Activated naive CD4-positive, alpha-beta T cell treated with anti-CD3 and anti-CD28 coated beads, Interleukin-2, amount 50 U/mL, for 72 hours (primary cell): ENCODE measurements around the gene TMEM86B. TPM values are rescaled to one million over a fixed set of nuclear protein-coding genes. Genes with fewer than 3 reads are reported as not detected.
A peak's percentile ranks its signal among the peaks of the same experiment; 100 is the strongest.
"Not testable (repeated sequence)": the region's sequence is repeated elsewhere in the genome, so short reads cannot be mapped to it uniquely, and the experiment has no call there.

Source experiments
- ATAC-seq, 2 donors: fragments of 150-1000 bp; cut with Tn5 transposase; 2 replicates each; pipeline ENCODE4 v1.10.0; 2021; ENCODE audit warnings: mild to moderate bottlenecking in 2 of 2, moderate library complexity in 2 of 2
- DNase-seq, 2 donors: peaks; one replicate each; pipeline ENCODE4 v3.0.0; 2021 to 2022; ENCODE audit warnings: low spot score in 2 of 2
- H3K27ac Mint-ChIP-seq, 2 donors: one replicate each; pipeline ENCODE4 v1.8.0; 2022; ENCODE audit warnings: mild to moderate bottlenecking in 2 of 2, mixed read lengths in 2 of 2
- H3K36me3 Mint-ChIP-seq, 2 donors: one replicate each; pipeline ENCODE4 v1.8.0; 2022; ENCODE audit warnings: mixed read lengths in 2 of 2
- H3K9me3 Mint-ChIP-seq, 2 donors: one replicate each; pipeline ENCODE4 v1.8.0; 2022; ENCODE audit warnings: mixed read lengths in 2 of 2
- total RNA-seq, 2 donors: library from RNA; stranded (reverse); gene quantifications; one replicate each; pipeline ENCODE4 v1.2.3, GENCODE V29; 2022

Gene TMEM86B
- total RNA-seq, 2 donors from 2014 or later: 7.7 to 8.1 TPM

DNA sequence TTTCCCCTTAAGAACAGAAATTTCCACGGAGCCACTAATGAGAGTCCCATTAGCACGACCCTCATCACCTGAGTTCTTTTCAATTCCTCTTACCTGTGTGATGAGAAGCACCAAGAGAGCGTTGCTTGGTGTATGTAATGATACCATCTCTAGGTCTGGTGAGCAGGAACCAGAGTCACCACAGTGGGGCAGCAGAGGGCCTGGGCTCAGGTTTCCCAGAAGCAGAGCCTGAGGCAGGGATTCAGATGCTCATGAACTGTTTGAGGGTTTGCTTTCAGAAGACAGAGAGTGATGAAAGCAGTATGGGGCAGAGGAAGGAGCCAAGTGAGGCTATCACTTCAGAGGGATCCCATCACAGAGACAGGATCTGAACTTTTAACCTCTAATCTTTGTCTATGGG, 16.1 kb downstream of the TMEM86B start:
- Mint-ChIP-seq H3K36me3 (peaks cover 0 to 18% of the 10 kb centered on the region in 2 donors), H3K9me3 (peaks cover 4 to 16% of the 10 kb centered on the region in 2 donors), H3K27ac (no peak overlapping the region)
- ATAC-seq (peak; percentile 30 to 79), DNase-seq (peak in 1 of 2 donors; percentile 50)

DNA sequence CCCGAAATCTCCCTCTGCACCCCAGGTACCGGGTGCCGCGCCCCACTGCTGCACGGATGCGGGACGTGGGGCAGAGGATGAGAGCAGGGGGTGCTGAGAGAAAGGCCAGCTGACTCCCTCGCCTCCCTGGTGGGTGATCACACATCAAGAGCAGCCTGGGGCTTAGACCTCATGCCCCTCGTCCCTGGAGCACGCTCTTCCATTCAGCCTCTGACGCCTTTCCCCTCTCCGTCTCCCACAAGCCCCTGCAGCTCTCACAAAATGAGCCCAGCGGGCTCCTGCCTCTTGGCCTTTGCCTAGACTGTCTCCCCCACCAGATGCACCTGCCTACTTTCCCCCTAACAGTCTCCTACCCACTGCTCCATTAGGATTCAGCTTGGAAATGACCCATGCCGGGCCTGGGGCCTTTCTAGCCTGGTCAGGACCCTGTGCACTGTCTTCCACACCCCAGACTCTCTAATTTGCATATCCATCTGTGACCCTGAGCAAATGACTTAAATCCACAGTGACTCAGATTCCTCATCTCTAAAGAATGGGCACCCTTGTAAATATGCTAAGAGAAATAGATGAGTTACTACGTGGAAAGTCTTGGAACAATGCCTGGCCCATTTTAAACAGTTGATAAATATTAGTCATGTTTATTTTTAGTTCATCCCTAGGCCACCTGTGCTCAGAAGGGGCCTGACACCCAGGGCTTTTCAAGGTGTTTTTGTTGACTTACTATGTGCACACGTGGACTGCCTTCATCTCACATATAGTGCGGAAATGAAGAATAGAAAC, 18.7 kb downstream of the TMEM86B start:
- H3K9me3 Mint-ChIP-seq: peaks cover 4 to 12% of the 10 kb centered on the region in 2 donors
- peak overlapping the region in 1 of 2 donors; percentile 4 for H3K27ac Mint-ChIP-seq
- DNase-seq: no peak
- peaks cover 0 to 18% of the 10 kb centered on the region in 2 donors for H3K36me3 Mint-ChIP-seq
- ATAC-seq: no peak

DNA sequence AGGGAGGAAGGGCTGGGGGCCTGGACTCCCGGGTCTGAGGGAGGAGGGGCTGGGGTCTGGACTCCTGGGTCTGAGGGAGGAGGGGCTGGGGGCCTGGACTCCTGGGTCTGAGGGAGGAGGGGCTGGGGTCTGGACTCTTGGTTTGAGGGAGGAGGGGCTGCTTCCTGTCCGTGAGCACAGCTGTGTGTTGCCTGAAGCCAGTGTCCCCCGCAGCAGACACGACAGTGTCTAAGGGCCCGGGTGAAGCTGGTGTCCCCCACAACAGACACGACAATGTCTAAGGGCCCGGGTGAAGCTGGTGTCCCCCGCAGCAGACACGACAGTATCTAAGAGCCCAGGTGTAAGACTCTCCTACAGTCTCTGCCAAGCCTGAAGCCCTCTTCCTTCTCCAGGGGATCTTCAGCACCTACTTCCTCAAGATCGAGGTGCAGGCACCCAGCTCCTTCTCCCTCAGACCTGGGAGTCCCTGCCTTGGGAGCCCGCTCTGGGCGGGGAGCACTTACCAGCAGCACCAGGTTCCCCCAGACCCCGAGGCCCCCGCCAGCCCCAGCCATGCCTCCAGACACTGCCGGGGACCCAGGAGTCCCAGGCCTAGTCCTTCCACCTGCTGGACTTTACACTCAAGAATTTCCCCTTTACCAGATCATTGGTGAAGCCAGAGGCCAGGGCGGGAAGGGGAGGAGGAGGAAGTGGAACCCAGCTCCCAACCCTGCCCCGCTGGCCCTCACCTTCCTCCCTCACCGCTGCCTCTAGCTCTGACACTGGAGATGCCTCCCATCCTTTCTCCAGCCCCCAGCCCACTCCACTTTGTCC, 19.5 kb downstream of the TMEM86B start, which contains the start of gene PTPRH:
PTPRH (minus strand) TSS at position 622 of the 813 bp plus-strand sequence; CDS start at position 554, 68 bp downstream.
- peaks cover 4 to 11% of the 10 kb centered on the region in 2 donors for H3K9me3 Mint-ChIP-seq

DNA sequence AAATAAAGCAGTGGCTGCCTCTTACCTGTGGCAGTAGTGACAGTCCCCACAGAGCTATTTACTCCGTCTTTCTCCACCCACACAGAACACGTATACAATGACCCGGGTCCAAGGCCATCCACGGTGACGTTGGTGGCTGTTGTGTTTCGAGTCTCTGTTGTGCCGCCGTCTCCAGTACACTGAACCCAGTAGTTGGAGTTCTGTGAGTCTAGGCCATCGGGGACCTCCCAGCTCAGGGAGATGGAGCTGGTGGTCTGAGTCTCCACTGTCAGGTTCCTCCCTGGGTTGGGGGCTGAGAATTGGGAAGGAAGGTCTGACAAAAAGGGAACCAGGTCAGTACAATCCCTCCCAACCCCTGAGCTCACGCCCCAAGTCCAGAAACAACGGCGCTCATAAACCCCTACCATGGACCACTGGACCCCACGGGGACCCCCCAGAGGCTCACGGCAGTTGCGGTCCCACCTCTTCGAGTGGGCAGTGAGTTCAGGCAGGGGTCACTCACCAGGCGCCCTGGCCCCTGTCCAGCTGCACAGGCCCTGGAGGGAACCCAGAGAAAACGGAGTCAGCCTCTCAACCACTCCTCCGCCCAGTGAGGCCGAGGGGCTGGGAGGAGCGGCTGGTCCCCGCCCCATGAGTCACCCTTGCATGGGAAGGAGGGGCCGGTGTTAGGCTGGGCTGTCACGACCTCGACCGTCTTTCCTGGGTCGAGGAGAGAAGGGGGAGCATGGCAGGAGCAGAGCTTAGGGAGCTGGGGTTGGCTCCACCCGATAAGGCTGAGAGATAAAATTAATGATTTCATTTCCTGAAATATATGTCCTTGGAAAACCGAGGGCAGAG, 21.7 kb downstream of the TMEM86B start:
- Mint-ChIP-seq H3K27ac (no peak overlapping the region), H3K9me3 (no peaks in the 10 kb centered on the region), H3K36me3 (no peaks in the 10 kb centered on the region)
- ATAC-seq (peak; percentile 53 to 88), DNase-seq (peak in 1 of 2 donors; percentile 46)

More for the DNA sequence above, 19.5 kb downstream of the TMEM86B start, which contains the start of gene PTPRH:
- H3K36me3 Mint-ChIP-seq: peaks cover 0 to 16% of the 10 kb centered on the region in 2 donors
- peak within 1 kb of the TSS in 1 of 2 donors; percentile 4 for H3K27ac Mint-ChIP-seq
- ATAC-seq (peak in 1 of 2 donors; percentile 25), DNase-seq (no peak)

DNA sequence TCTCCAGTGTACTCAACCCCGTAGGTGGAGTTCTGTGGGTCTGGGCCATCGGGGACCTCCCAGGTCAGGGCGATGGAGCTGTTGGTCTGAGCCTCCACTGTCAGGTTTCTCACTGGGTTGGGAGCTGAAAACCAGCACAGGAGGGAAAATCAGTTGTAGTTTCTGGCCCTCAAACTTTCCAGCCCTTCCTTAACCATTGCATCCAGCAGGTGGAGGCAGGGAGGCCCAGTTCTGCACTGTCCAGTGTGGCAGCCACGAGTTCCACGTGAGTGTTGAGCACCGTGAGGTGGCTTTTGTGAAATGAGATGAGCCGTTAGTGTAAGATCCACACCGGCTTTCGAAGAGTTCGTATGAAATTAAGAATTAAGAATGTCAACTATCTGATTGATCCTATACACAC, 26.4 kb downstream of the TMEM86B start:
- ATAC-seq, DNase-seq, H3K9me3 Mint-ChIP-seq: not testable (repeated sequence)

GRCh38 chr19:55199620-55200204, 28.9 kb downstream of the TMEM86B start:
- no peaks in the 10 kb centered on the region for H3K9me3 Mint-ChIP-seq
- ATAC-seq (no peak), DNase-seq (no peak)
- no peak overlapping the region for H3K27ac Mint-ChIP-seq
- H3K36me3 Mint-ChIP-seq: no peaks in the 10 kb centered on the region

More for the DNA sequence above, 26.4 kb downstream of the TMEM86B start:
- not testable (repeated sequence) for H3K36me3 Mint-ChIP-seq, H3K27ac Mint-ChIP-seq

DNA sequence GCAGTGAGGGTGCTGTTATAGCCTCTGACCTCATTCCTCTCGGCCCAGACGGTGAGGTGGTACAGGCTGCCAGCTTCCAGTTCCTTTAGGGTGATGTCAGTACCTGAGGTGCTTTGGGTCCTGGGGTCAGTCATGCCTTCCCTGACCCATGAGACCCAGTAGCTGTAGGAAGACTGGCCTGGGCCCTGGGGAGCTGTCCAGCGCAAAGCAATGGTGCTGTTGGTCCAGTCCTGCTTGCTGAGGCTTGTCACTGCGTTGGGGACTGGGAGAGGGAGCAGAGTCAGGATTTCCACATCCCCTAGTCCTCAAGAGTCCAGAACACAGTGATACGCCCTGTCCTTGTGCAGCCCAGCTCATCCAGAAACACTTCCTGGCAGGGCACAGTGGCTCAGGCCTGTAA, 29.9 kb downstream of the TMEM86B start:
- DNase-seq (no peak), ATAC-seq (no peak)
- Mint-ChIP-seq H3K27ac (no peak overlapping the region), H3K36me3 (no peaks in the 10 kb centered on the region), H3K9me3 (no peaks in the 10 kb centered on the region)

GRCh38 chr19:55197528-55197927, 31.0 kb downstream of the TMEM86B start:
- H3K9me3 Mint-ChIP-seq: no peaks in the 10 kb centered on the region
- DNase-seq: no peak
- ATAC-seq: peak in 1 of 2 donors; percentile 63
- no peaks in the 10 kb centered on the region for H3K36me3 Mint-ChIP-seq
- H3K27ac Mint-ChIP-seq: no peak overlapping the region

GRCh38 chr19:55196803-55197202, 31.8 kb downstream of the TMEM86B start:
- H3K9me3 Mint-ChIP-seq: no peaks in the 10 kb centered on the region
- no peaks in the 10 kb centered on the region for H3K36me3 Mint-ChIP-seq
- DNase-seq: no peak
- no peak for ATAC-seq
- H3K27ac Mint-ChIP-seq: no peak overlapping the region

GRCh38 chr19:55193481-55193880, 35.1 kb downstream of the TMEM86B start:
- ATAC-seq: no peak
- no peak for DNase-seq
- no peaks in the 10 kb centered on the region for H3K36me3 Mint-ChIP-seq
- H3K27ac Mint-ChIP-seq: no peak overlapping the region
- no peaks in the 10 kb centered on the region for H3K9me3 Mint-ChIP-seq

GRCh38 chr19:55189403-55189835, 39.1 kb downstream of the TMEM86B start:
- Mint-ChIP-seq H3K27ac (peak overlapping the region; percentile 45 to 88), H3K36me3 (no peaks in the 10 kb centered on the region), H3K9me3 (no peaks in the 10 kb centered on the region)
- DNase-seq (no peak), ATAC-seq (no peak)

DNA sequence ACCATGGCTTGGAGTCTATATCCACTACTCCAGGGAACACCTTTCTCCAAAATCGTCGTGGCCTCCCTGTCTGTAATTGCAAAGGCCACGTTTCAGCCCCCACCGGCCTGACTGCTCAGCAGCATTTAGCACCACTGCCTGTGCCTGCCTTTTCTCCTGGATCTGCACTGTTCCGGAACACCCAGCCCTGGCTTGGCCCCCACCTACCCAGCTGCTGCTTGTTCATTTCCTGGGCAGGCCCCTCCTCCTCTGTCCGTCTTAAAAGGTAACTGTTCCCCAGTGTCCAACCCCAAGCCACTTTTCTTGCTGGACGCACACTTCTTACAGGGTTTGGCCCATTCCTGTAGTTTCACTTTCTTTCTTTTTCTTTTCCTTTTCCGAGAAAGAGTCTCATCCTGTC, 39.9 kb downstream of the TMEM86B start:
- ATAC-seq (no peak), DNase-seq (no peak)
- Mint-ChIP-seq H3K9me3 (no peaks in the 10 kb centered on the region), H3K36me3 (no peaks in the 10 kb centered on the region), H3K27ac (peak overlapping the region in 1 of 2 donors; percentile 45)

GRCh38 chr19:55186080-55186479, 42.5 kb downstream of the TMEM86B start:
- no peaks in the 10 kb centered on the region for H3K36me3 Mint-ChIP-seq
- no peak for ATAC-seq
- no peak overlapping the region for H3K27ac Mint-ChIP-seq
- no peaks in the 10 kb centered on the region for H3K9me3 Mint-ChIP-seq
- DNase-seq: no peak

DNA sequence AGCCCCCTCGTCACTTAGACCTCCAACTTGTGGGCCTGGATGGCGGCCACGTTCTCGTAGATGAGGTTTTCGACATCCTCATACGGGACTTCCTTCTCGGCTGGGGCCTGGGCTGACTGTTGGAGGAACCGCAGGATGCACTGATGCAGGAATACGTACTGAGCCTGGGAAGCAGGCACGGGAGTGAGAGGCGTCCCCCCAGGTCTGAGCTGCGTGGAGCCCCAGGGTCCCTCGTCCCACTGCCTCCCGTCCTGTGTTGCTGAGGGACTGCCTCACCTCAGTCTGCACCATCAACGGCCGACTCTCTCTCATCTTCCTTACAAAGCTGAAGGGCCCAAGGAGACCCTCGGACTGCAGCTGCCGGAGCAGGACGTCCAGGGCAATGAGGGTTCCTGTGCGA, 46.8 kb downstream of the TMEM86B start:
- DNase-seq (no peak), ATAC-seq (no peak)
- H3K9me3 Mint-ChIP-seq: no peaks in the 10 kb centered on the region
- no peak overlapping the region for H3K27ac Mint-ChIP-seq
- no peaks in the 10 kb centered on the region for H3K36me3 Mint-ChIP-seq

- ATAC-seq: peak; percentile 57 to 61
- Mint-ChIP-seq H3K27ac (peak within 1 kb of the TSS in 1 of 2 donors; percentile 36), H3K36me3 (no peaks in the 10 kb centered on the region), H3K9me3 (no peaks in the 10 kb centered on the region)
- DNase-seq: peak in 1 of 2 donors; percentile 86
Measured at GRCh38 chr19:55179606-55180484, 48.7 kb downstream of the TMEM86B start, which contains the start of gene SYT5. TSS of gene SYT5 (minus strand) at chr19:55180289. CDS start at chr19:55179041, 1,248 bp downstream.
